ENCODE measurements around the gene CIAO1. TPM values are rescaled to one million over a fixed set of nuclear protein-coding genes. Genes with fewer than 3 reads are reported as not detected.

The CIAO1 gene
- total and polyA plus RNA-seq, 2 donors (not counting 1 experiment from before 2014, with no cell fraction given), result 57.4 to 101 TPM

DNA sequence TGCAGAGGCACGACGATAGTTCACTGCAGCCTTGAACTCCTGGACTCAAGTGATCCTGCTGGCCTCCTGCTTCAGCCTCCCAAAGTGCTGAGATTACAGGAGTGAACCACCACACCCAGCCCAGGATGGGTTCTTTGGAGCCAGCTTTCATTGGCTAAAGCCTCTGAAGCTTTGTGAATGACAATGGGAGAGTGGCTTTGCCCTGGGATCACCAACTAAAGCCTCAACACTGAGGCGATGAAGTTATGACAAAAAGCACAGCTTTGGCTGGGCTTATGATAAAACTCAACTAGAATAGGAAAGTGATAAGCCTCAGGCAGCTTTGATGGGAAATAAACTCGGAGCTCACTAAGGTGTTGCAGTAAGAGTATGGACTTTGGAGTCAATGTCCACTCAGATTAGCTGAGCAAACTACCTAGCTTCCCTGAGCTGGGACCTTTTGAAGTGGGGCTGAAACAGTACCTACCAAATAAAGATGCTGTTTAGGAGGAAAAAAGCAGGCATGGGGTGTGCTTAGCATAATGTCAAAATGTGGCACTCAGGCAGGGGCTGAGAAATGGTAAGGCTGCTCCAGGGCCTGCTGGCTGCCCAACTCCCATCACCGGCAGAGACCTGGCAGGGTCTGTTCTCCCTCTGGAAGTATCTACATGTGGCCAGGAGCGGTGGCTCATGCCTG lies 4.6 kb upstream of the CIAO1 start:
- Histone ChIP-seq H3K79me2 (ENCODE audit: control insufficient read depth, insufficient read depth, low read length) (peaks cover 59% of the 10 kb centered on the region), H2AFZ (ENCODE audit: low read length) (no peak overlapping the region), H3K36me3 (ENCODE audit: control insufficient read depth, insufficient read depth, low read length) (no peaks in the 10 kb centered on the region), H3K4me1 (ENCODE audit: control insufficient read depth, extremely low read depth, insufficient read depth, low read length) (peaks cover 32% of the 10 kb centered on the region), H3K9ac (ENCODE audit: insufficient read depth, low read length) (no peak overlapping the region), H4K20me1 (ENCODE audit: control insufficient read depth, extremely low read depth, insufficient read depth, low read length) (no peaks in the 10 kb centered on the region), H3K4me3 (replicated peaks in 1 of 4; ENCODE audit: control extremely low read depth in 1 of 4, insufficient read depth in 1 of 4, low read depth in 3 of 4, low read length in 4 of 4) (no peak overlapping the region), H3K9me3 (ENCODE audit: control insufficient read depth, insufficient read depth, low read depth, low read length) (no peaks in the 10 kb centered on the region), H3K4me2 (ENCODE audit: extremely low read depth, insufficient read depth, low read length) (no peak overlapping the region), H3K27me3 (ENCODE audit: control insufficient read depth, insufficient read depth, low read length) (no peaks in the 10 kb centered on the region), H3K27ac (ENCODE audit: insufficient read depth, low read length) (no peak overlapping the region)
- TF ChIP-seq CTCF (conservative IDR thresholded peaks at IDR 0.05 in 1 of 2, IDR thresholded peaks at IDR 0.05 in 1 of 2; ENCODE audit: low read depth in 1 of 2, low read length in 2 of 2) (no peak), EZH2 (IDR thresholded peaks at IDR 0.05; ENCODE audit: low read length, missing control alignments) (no peak)
- DNase-seq (ENCODE audit: low read depth in 2 of 2), result no peak

DNA sequence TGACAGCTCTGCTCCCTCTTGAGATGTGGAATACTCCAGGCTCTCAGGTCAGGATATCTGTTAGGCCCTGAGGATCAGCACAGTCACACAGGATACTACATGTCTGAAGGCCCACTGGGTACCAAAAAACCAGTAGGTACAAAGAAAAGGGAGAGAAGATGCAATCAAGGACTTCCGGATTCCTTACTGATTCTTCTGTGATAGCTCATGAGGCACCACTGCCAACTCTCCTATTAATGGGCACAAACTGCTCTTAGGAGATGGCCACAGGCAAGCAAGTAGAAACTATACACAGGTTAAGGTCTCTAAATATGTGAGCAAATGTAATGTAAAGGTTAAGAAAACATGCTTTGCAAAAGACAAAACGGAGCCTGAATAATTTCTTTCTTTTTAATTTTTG lies 3.7 kb upstream of the CIAO1 start:
- Histone ChIP-seq H3K27me3 (ENCODE audit: control insufficient read depth, insufficient read depth, low read length) (no peaks in the 10 kb centered on the region), H3K4me2 (ENCODE audit: extremely low read depth, insufficient read depth, low read length) (no peak overlapping the region), H3K9me3 (ENCODE audit: control insufficient read depth, insufficient read depth, low read depth, low read length) (no peaks in the 10 kb centered on the region), H3K36me3 (ENCODE audit: control insufficient read depth, insufficient read depth, low read length) (no peaks in the 10 kb centered on the region), H2AFZ (ENCODE audit: low read length) (no peak overlapping the region), H3K4me3 (replicated peaks in 1 of 4; ENCODE audit: control extremely low read depth in 1 of 4, insufficient read depth in 1 of 4, low read depth in 3 of 4, low read length in 4 of 4) (no peak overlapping the region), H3K4me1 (ENCODE audit: control insufficient read depth, extremely low read depth, insufficient read depth, low read length) (peaks cover 34% of the 10 kb centered on the region), H3K27ac (ENCODE audit: insufficient read depth, low read length) (no peak overlapping the region), H3K9ac (ENCODE audit: insufficient read depth, low read length) (no peak overlapping the region), H4K20me1 (ENCODE audit: control insufficient read depth, extremely low read depth, insufficient read depth, low read length) (no peaks in the 10 kb centered on the region), H3K79me2 (ENCODE audit: control insufficient read depth, insufficient read depth, low read length) (peaks cover 65% of the 10 kb centered on the region)
- no peak for DNase-seq (ENCODE audit: low read depth in 2 of 2)
- TF ChIP-seq CTCF (conservative IDR thresholded peaks at IDR 0.05 in 1 of 2, IDR thresholded peaks at IDR 0.05 in 1 of 2; ENCODE audit: low read depth in 1 of 2, low read length in 2 of 2) (no peak), EZH2 (IDR thresholded peaks at IDR 0.05; ENCODE audit: low read length, missing control alignments) (no peak)

GRCh38 chr2:96264086-96264485 lies 1.9 kb upstream of the CIAO1 start:
- Histone ChIP-seq H3K4me1 (ENCODE audit: control insufficient read depth, extremely low read depth, insufficient read depth, low read length) (peaks cover 34% of the 10 kb centered on the region), H3K27me3 (ENCODE audit: control insufficient read depth, insufficient read depth, low read length) (no peaks in the 10 kb centered on the region), H3K9ac (ENCODE audit: insufficient read depth, low read length) (no peak overlapping the region), H2AFZ (ENCODE audit: low read length) (no peak overlapping the region), H3K4me2 (ENCODE audit: extremely low read depth, insufficient read depth, low read length) (peak overlapping the region; percentile 93), H3K4me3 (replicated peaks in 1 of 4; ENCODE audit: control extremely low read depth in 1 of 4, insufficient read depth in 1 of 4, low read depth in 3 of 4, low read length in 4 of 4) (peak overlapping the region; percentile 9 to 98 (median 75)), H3K27ac (ENCODE audit: insufficient read depth, low read length) (no peak overlapping the region), H3K9me3 (ENCODE audit: control insufficient read depth, insufficient read depth, low read depth, low read length) (no peaks in the 10 kb centered on the region), H3K79me2 (ENCODE audit: control insufficient read depth, insufficient read depth, low read length) (peaks cover 61% of the 10 kb centered on the region), H4K20me1 (ENCODE audit: control insufficient read depth, extremely low read depth, insufficient read depth, low read length) (no peaks in the 10 kb centered on the region), H3K36me3 (ENCODE audit: control insufficient read depth, insufficient read depth, low read length) (peaks cover 5% of the 10 kb centered on the region)
- no peak for DNase-seq (ENCODE audit: low read depth in 2 of 2)
- TF ChIP-seq EZH2 (IDR thresholded peaks at IDR 0.05; ENCODE audit: low read length, missing control alignments) (no peak), CTCF (conservative IDR thresholded peaks at IDR 0.05 in 1 of 2, IDR thresholded peaks at IDR 0.05 in 1 of 2; ENCODE audit: low read depth in 1 of 2, low read length in 2 of 2) (no peak)
